GM12875 (cell line): ENCODE measurements around the gene LOC128125822.
"Not testable (repeated sequence)": the region's sequence is repeated elsewhere in the genome, so short reads cannot be mapped to it uniquely, and the experiment has no call there.

Source experiments
- H3K4me3 ChIP-seq: one replicate; pipeline ENCODE4 v1.5.1; 2011; ENCODE audit warnings: low read depth, low read length, control low read depth
- TF ChIP-seq, protein P1 (sequence below): IDR thresholded peaks from 2 replicates; pipeline ENCODE4 v1.5.1; 2011; ENCODE audit warnings: low read depth, mild to moderate bottlenecking, control low read depth, inconsistent platforms, low read length, moderate library complexity, borderline replicate concordance; ENCODE audit not compliant: insufficient read depth

The LOC128125822 gene

DNA sequence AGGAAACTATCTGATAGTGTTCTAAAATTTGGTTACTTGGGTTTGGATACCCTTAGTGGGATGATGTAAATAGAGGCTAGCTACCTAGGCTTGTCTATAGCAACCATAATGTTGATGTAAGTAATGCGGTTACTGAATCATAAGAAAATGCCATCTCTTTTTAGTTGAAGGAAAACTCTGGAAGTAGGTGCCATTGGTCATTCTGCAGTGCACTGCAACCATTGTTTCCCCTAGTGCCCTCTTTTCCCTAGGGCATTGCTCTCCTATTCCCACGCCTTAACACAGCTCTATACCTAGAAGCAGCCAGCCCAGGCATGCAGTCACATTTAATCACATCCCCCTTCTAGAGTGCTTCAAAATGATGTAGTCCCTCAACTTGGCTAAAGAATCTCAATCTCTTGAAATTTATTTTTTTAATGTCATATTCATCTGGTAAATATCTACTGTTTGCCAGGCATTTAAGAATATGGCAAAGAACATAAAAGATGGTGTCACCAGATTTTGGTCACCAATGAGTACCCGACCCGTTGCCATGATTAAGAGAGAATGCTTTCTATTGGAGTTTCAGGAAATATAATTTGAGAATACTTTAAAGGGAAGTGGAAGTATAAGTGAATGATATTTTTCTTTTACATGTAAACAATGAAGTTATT, 10.4 kb downstream of the LOC128125822 start:
- H3K4me3 ChIP-seq = no peak overlapping the region
- TF ChIP-seq, protein P1, sequence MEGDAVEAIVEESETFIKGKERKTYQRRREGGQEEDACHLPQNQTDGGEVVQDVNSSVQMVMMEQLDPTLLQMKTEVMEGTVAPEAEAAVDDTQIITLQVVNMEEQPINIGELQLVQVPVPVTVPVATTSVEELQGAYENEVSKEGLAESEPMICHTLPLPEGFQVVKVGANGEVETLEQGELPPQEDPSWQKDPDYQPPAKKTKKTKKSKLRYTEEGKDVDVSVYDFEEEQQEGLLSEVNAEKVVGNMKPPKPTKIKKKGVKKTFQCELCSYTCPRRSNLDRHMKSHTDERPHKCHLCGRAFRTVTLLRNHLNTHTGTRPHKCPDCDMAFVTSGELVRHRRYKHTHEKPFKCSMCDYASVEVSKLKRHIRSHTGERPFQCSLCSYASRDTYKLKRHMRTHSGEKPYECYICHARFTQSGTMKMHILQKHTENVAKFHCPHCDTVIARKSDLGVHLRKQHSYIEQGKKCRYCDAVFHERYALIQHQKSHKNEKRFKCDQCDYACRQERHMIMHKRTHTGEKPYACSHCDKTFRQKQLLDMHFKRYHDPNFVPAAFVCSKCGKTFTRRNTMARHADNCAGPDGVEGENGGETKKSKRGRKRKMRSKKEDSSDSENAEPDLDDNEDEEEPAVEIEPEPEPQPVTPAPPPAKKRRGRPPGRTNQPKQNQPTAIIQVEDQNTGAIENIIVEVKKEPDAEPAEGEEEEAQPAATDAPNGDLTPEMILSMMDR = no peak

DNA sequence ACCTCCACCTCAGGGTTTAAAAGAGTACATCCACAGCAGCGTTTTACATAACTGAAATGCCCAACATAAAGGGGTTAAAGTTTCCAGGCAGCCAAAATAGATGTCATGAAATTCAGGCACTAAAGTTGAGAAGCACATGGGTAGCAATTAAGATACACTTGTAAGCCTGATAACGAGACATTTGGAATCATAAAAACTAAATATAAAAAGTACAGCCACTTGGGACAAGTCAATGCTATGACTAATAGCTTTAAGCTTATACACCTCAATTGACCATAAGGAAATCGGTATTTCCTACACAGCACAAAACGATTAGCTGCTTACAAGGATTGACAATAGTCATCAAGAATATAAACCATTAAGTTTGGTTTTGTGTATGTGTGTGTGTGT, 11.8 kb downstream of the LOC128125822 start:
- TF ChIP-seq, protein P1 = no peak
- no peak overlapping the region for H3K4me3 ChIP-seq

DNA sequence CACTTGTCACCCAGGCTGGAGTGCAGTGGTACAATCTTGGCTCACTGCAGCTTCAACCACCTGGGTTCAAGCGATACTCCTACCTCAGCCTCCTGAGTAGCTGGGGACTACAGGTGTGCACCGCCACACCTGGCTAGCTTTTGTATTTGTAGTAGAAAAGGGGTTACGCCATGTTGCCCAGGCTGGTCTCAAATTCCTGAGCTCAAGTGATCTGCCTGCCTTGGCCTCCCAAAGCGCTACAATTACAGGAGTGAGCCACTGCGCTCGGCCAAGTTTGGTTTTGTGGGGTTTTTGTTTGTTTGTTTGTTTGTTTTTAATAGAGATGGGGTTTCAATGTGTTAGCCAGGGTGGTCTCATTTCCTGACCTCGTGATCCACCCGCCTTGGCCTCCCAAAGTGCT, 12.3 kb downstream of the LOC128125822 start:
- no peak overlapping the region for H3K4me3 ChIP-seq
- TF ChIP-seq, protein P1 = no peak

DNA sequence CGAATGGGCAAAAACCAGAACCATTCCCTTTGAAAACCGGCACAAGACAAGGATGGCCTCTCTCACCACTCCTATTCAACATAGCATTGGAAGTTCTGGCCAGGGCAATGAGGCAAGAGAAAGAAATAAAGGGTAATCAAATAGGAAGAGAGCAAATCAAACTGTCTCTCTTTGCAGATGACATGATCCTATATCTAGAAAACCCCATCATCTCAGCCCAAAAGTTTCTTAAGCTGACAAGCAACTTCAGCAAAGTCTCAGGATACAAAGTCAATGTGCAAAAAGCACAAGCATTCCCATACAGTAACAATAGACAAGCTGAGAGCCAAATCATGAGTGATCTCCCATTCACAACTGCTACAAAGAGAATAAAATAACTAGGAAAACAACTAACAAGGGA, 13.4 kb downstream of the LOC128125822 start:
- H3K4me3 ChIP-seq = not testable (repeated sequence)

DNA sequence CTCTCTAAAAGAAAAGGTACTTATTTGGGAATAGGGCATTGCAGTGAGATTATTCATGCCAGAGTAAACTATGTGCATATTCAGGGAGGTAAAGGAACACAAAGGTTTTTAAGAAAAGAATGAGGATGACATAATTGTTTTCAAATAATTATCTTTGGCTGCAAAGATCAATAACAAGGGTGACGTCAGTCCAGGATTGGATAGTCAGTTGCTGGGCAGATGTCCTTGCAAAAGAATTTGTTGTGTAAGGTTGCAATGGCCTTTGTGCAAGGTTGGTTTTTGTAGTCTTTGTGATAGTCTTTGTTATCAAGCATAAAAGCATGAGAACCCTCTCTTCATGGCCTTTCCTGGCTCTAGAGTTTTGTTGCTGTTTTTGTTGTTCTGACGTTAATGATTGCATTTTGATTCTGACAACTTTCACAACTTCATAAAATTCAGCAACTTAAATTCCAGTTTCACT, 17.7 kb downstream of the LOC128125822 start:
- TF ChIP-seq, protein P1 = no peak
- no peak overlapping the region for H3K4me3 ChIP-seq

DNA sequence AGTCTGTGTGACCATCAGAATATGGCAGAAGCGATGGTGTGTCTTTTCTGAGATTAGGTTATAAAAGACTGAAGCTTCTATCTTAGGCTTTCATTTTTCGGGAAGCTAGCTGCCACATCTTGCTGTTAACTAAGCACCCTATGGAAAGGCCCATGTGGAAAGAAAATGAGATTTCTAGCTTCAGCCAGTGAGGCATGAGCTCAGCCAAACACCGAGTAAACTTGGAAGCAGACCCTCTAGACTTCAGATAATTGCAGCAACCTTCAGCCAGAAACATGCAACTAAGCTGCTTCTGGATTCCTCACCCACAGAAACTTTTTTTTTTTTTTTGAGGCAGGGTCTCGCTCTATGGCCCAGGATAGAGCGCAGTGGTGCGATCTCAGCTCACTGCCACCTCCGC, 20.6 kb downstream of the LOC128125822 start:
- TF ChIP-seq, protein P1 = no peak
- no peak overlapping the region for H3K4me3 ChIP-seq

DNA sequence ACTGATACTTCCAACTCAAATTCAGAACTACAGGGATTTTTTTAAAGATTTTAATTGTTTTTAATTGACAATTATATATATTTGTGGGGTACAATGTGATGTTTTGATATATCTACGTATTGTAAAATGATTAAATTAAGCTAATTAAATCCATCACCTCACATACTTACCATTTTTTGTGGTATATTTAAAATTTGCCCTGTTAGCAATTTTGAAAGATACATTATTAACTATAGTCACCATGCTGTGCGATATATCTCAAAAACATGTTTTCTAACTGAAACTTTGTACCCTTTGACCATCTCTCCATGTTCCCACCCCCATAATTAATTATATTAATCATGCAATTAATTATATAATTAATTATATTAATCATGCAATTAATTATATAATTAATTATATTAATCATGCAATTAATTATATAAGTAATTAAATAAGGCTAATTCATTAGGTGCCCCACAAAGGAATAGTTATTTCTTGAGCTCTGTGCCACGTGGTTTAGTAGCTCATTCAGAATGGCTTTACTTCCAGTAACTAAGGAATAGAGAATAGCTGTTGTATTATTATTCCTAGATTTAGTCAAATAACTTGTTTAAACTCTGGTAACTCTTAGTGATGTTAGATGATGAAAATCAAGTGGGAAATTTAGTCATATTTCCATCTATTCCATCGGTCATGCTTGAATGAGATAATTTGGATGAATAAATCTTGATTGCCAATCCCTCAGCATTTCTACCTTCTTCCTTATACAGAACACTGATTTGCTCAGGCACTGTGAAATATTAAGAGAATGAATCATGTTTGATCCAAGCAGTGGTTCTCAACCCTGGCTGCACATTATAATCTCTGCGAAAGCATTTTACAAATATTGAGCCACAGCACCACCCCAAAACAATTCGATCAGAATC, 25.1 kb downstream of the LOC128125822 start:
- TF ChIP-seq, protein P1 = no peak
- no peak overlapping the region for H3K4me3 ChIP-seq
